WERI-Rb-1 (cell line): ENCODE measurements around the gene CHD6.

Experiments
- DNase-seq: peaks from one replicate; pipeline ENCODE4 v3.0.0-alpha.2; 2020
- H3K27ac ChIP-seq: fragments of 250-450 bp; sonication (Bioruptor Pico); 2 replicates; pipeline ENCODE4 v1.5.1; 2020; ENCODE audit warnings: mild to moderate bottlenecking, moderate library complexity
- H3K27me3 ChIP-seq: fragments of 250-450 bp; sonication (Bioruptor Pico); 2 replicates; pipeline ENCODE4 v1.5.1; 2021; ENCODE audit warnings: mild to moderate bottlenecking, low read depth, moderate library complexity; ENCODE audit not compliant: insufficient read depth, severe bottlenecking
- H3K36me3 ChIP-seq: fragments of 250-450 bp; sonication (Bioruptor Pico); 2 replicates; pipeline ENCODE4 v1.5.1; 2020; ENCODE audit warnings: mild to moderate bottlenecking, moderate library complexity
- H3K4me3 ChIP-seq: 2 replicates; pipeline ENCODE4 v1.5.1; 2011; ENCODE audit warnings: low read depth, mild to moderate bottlenecking, control low read depth, low read length
- H3K9me3 ChIP-seq: fragments of 250-450 bp; sonication (Bioruptor Pico); 2 replicates; pipeline ENCODE4 v1.5.1; 2021; ENCODE audit warnings: mild to moderate bottlenecking, moderate library complexity; ENCODE audit not compliant: severe bottlenecking
- TF ChIP-seq, protein P1 (sequence below): IDR thresholded peaks from 2 replicates; pipeline ENCODE4 v1.5.1; 2011; ENCODE audit warnings: low read depth, mild to moderate bottlenecking, control low read depth, inconsistent platforms, low read length

CHD6 gene

DNA sequence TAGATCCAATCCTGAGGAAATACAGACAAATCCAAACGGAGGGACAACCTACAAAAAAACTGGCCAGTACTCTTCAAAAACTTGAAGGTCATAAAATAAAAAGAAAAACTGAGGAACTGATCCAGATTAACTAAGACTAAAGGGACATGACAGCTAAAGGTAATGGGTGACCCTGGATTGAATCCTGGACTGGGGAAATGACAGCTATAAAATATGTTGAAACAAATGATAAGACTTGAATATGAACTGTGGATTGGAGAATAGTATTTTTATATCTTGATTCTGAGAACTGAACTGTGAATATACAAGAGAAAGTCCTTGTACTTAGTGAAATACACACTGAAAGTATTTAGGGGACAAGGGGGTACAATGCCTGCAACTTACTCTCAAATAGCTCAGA, 154.6 kb downstream of the CHD6 start:
- Histone ChIP-seq H3K36me3 (peaks cover 28% of the 10 kb centered on the region), H3K4me3 (no peak overlapping the region), H3K27ac (no peak overlapping the region), H3K27me3 (no peaks in the 10 kb centered on the region), H3K9me3 (no peaks in the 10 kb centered on the region)
- TF ChIP-seq, protein P1, sequence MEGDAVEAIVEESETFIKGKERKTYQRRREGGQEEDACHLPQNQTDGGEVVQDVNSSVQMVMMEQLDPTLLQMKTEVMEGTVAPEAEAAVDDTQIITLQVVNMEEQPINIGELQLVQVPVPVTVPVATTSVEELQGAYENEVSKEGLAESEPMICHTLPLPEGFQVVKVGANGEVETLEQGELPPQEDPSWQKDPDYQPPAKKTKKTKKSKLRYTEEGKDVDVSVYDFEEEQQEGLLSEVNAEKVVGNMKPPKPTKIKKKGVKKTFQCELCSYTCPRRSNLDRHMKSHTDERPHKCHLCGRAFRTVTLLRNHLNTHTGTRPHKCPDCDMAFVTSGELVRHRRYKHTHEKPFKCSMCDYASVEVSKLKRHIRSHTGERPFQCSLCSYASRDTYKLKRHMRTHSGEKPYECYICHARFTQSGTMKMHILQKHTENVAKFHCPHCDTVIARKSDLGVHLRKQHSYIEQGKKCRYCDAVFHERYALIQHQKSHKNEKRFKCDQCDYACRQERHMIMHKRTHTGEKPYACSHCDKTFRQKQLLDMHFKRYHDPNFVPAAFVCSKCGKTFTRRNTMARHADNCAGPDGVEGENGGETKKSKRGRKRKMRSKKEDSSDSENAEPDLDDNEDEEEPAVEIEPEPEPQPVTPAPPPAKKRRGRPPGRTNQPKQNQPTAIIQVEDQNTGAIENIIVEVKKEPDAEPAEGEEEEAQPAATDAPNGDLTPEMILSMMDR, result no peak
- no peak for DNase-seq

DNA sequence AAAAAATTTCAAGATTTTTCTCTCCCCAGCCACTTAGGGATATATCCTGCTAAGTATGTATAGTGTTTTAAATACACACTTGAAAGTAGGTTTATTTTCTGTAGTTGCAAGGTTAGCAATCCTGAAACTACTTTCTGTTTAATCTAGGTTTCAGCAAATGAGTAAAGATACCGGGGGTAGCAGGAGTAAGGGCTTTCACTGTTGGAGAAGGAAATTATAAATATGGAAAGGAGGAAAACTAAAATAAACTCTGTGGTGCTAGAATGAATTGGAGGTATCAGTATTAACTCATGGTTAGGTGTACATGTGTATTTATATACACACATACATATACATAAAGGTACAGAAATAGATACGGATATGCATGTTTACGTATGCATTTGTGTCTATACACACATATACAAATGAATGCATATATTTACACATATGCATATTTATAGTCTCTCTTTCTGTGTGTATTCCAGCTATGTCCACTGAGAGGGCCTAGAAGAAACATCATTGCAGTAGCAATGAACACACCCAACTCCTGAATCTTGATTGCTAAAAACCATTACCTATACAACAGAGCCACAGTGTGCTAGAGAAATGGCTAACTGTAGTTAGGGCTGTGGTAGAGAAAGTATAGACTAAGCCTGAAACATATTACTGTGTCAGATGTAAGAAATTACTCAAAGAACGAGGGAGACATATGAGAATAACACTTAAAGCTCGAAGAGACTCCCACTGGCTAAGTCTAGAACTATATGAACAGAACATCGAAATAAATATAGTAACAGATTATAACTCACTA, 155.6 kb downstream of the CHD6 start:
- no peaks in the 10 kb centered on the region for H3K9me3 ChIP-seq
- H3K4me3 ChIP-seq, result no peak overlapping the region
- TF ChIP-seq, protein P1, result no peak
- DNase-seq, result no peak
- H3K36me3 ChIP-seq, result peaks cover 26% of the 10 kb centered on the region
- H3K27me3 ChIP-seq, result no peaks in the 10 kb centered on the region
- H3K27ac ChIP-seq, result no peak overlapping the region

DNA sequence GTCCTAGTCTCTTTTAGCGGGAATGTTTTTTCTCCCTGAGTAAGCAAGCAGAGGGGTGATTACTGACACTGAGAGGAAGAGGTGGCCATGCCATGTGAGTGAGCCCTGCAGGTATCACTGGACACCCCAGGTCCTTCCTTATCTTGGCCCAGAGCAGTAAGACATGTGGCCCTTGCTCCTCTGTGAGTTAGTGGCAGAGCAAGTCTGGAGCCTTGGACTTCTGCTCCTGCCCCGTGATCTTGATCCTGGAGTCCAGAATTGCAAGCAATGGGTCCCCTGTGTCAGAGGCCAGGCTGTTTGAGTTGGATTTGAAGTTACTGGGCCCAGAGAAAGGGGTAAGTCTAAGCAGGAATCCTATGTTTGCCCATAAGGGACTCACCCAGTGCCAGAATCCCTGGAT, 159.4 kb downstream of the CHD6 start:
- TF ChIP-seq, protein P1, result no peak
- H3K4me3 ChIP-seq, result no peak overlapping the region

DNA sequence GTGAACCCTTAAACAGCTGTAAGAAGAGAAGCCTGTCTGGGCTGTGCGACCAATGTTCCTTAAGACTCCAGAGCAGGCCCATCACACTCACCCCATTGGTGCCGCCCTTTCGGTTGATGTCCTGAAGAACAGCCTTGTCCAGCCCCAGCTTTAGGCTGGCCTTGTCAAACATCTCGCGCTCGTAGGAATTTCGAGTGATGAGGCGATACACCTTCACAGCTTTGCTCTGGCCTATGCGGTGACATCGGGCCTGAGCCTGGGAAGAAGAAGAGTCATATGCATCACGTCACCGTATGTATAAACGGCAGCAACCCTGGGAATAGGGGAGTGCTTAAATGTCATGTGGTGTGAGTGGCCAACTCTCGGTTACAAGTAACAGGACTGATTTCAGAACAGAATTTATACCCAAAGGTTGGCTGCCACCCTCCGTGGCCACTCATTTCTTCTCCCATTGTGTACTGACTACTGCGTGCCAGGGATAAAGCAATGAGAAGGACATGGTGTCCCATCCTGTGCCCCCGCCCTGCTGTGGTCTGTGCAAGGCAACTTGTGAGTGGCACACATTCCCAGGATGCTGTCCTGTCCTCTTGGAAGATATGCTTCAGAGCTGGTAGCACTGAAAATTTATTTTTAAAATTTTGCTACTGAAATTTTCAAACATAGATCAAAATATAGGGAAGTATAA, 160.9 kb downstream of the CHD6 start:
- Histone ChIP-seq H3K27me3 (no peaks in the 10 kb centered on the region), H3K4me3 (no peak overlapping the region), H3K27ac (no peak overlapping the region), H3K36me3 (peaks cover 58% of the 10 kb centered on the region), H3K9me3 (no peaks in the 10 kb centered on the region)
- DNase-seq, result no peak
- TF ChIP-seq, protein P1, result no peak

More for the DNA sequence above, 159.4 kb downstream of the CHD6 start:
- no peak for DNase-seq
- H3K27ac ChIP-seq, result no peak overlapping the region
- peaks cover 45% of the 10 kb centered on the region for H3K36me3 ChIP-seq
- H3K9me3 ChIP-seq, result no peaks in the 10 kb centered on the region
- H3K27me3 ChIP-seq, result no peaks in the 10 kb centered on the region

DNA sequence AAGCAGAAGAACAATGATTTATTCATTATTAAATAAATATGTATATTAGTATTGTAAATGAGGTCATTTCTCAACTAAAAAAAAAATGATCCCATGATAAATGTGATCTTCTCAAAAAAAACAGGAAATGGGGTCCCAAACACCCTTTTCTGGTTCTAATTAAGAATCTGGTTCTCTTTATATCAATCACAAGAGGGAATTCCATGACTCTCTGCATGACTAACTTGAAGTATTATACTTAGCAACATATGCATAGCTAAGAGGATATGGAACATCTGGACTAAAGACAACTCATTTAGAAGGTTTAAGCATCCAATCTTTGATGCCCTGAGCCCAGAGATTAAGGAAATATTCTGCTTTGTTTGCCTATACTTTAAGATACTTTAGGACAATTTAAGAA, 161.8 kb downstream of the CHD6 start:
- no peak for DNase-seq
- Histone ChIP-seq H3K27me3 (no peaks in the 10 kb centered on the region), H3K9me3 (no peaks in the 10 kb centered on the region), H3K27ac (no peak overlapping the region), H3K4me3 (no peak overlapping the region), H3K36me3 (peaks cover 63% of the 10 kb centered on the region)
- TF ChIP-seq, protein P1, result no peak
